Vagina (tissue), 2 donors: ENCODE measurements around the gene CCDC92. TPM values are rescaled to one million over a fixed set of nuclear protein-coding genes. Genes with fewer than 3 reads are reported as not detected.

Source experiments
- DNase-seq, 2 donors: peaks; one replicate each; pipeline ENCODE4 v3.0.0-alpha.2; 2017; ENCODE audit errors: extremely low spot score in 2 of 2
- H3K27ac ChIP-seq: fragments of 200-600 bp; sonication (generic); one replicate; pipeline ENCODE4 v1.5.1; 2019
- H3K27me3 ChIP-seq: fragments of 200-600 bp; sonication (generic); one replicate; pipeline ENCODE4 v1.5.1; 2019
- H3K36me3 ChIP-seq, 2 donors: fragments of 200-600 bp; sonication (generic); one replicate each; pipeline ENCODE4 v1.5.1; 2017 to 2019
- H3K4me1 ChIP-seq: fragments of 200-600 bp; sonication (generic); one replicate; pipeline ENCODE4 v1.5.1; 2019
- H3K4me3 ChIP-seq, 2 donors: fragments of 200-600 bp; sonication (generic); 1 replicate in 1 of 2; 2 replicates in 1 of 2; pipeline ENCODE4 v1.5.1; 2016 to 2019
- H3K9me3 ChIP-seq: fragments of 200-600 bp; sonication (generic); one replicate; pipeline ENCODE4 v1.5.1; 2019
- POLR2A ChIP-seq, 2 donors: fragments of 450-650 bp; IDR thresholded peaks; one replicate each; pipeline ENCODE4 v1.6.1; 2017; ENCODE audit warnings: antibody characterized with exemption in 2 of 2, mild to moderate bottlenecking in 2 of 2, moderate library complexity in 2 of 2
- POLR2AphosphoS5 ChIP-seq, 2 donors: sonication (generic); formaldehyde crosslinking; IDR thresholded peaks; one replicate each; pipeline ENCODE4 v1.9.0; 2017; ENCODE audit warnings: antibody characterized with exemption in 2 of 2, mild to moderate bottlenecking in 2 of 2, low read depth in 1 of 2; ENCODE audit not compliant: insufficient read depth in 1 of 2
- intact Hi-C: fragments of 100-400 bp; cut with DNase I; formaldehyde crosslinking; loops from one replicate; pipeline ENCODE4 v1.15.1; 2023
- total RNA-seq: library from RNA; depleted of rRNA; stranded (reverse); fragments of >200 nt; gene quantifications from one replicate; pipeline ENCODE4 v1.2.3, GENCODE V29; 2016
- TF ChIP-seq, protein P1 (sequence below), 3 experiments: fragments of 450-650 bp in 2 of 3; fragments of 200-600 bp in 1 of 3; sonication (generic) in 1 of 3; IDR thresholded peaks; one replicate each; pipeline ENCODE4 v1.5.1; 2017 to 2019; ENCODE audit warnings: antibody characterized with exemption in 3 of 3, mild to moderate bottlenecking in 2 of 3, moderate library complexity in 2 of 3

Gene CCDC92
- total RNA-seq, 1 donor from 2014 or later: 21.6 TPM

DNA sequence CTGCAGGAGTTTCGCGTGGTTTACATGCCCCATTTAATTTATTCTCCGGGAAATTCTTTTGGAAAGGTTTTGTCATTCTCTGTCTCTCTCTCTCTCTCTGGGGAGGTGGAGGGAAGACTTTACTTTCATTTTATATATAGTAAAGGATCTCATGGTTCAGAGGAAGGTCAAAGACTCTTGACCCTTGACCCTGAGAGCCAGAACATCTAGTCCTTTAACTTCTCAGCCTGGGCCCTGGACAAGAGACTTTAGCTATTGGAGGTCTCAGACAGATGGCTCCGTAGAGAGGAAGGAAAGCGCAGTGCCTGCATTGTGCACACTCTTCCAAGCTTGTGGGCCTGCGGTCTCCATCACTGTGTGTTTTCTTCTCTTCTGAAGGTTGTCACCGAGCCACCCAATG, 43.7 kb downstream of the CCDC92 start:
- DNase-seq: no peak

DNA sequence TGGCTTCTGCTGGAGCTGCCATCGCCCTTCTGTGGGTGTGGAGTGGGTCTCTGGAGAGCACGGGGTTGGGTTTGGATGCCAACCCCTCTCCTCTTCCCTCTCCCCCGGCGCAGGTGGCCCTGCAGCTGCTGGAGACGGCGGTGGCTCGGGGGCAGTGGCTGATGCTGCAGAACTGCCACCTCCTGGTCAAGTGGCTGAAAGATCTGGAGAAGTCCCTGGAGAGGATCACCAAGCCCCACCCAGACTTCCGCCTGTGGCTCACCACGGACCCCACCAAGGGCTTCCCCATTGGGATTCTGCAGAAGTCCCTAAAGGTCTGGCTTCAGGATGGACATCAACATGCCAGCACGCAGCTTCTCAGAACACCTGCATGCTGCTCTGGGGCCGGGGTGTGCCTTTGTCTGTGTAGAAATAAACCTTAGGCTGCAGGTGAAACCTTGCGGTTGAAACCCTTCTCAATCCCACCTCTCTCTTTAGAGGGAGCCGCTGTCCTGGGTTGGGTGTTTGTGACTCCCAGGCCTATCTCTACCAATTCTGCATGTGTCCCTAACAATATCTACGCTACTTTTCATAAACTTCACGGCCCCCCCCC, 44.3 kb downstream of the CCDC92 start:
- no peaks in the 10 kb centered on the region for H3K27me3 ChIP-seq
- H3K27ac ChIP-seq: no peak overlapping the region
- intact Hi-C loops: no loop called here
- H3K4me3 ChIP-seq: no peak overlapping the region
- H3K36me3 ChIP-seq: no peaks in the 10 kb centered on the region
- DNase-seq: no peak
- no peaks in the 10 kb centered on the region for H3K4me1 ChIP-seq
- TF ChIP-seq POLR2A (IDR thresholded peaks at IDR 0.05) (no peak), POLR2AphosphoS5 (IDR thresholded peaks at IDR 0.05; ENCODE audit: insufficient read depth in 1 of 2, low read depth in 1 of 2) (no peak)
- TF ChIP-seq, protein P1, sequence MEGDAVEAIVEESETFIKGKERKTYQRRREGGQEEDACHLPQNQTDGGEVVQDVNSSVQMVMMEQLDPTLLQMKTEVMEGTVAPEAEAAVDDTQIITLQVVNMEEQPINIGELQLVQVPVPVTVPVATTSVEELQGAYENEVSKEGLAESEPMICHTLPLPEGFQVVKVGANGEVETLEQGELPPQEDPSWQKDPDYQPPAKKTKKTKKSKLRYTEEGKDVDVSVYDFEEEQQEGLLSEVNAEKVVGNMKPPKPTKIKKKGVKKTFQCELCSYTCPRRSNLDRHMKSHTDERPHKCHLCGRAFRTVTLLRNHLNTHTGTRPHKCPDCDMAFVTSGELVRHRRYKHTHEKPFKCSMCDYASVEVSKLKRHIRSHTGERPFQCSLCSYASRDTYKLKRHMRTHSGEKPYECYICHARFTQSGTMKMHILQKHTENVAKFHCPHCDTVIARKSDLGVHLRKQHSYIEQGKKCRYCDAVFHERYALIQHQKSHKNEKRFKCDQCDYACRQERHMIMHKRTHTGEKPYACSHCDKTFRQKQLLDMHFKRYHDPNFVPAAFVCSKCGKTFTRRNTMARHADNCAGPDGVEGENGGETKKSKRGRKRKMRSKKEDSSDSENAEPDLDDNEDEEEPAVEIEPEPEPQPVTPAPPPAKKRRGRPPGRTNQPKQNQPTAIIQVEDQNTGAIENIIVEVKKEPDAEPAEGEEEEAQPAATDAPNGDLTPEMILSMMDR (IDR thresholded peaks at IDR 0.05): no peak
- H3K9me3 ChIP-seq: no peaks in the 10 kb centered on the region

More for the DNA sequence above, 43.7 kb downstream of the CCDC92 start:
- H3K9me3 ChIP-seq: no peaks in the 10 kb centered on the region
- no peaks in the 10 kb centered on the region for H3K4me1 ChIP-seq
- TF ChIP-seq POLR2AphosphoS5 (IDR thresholded peaks at IDR 0.05; ENCODE audit: insufficient read depth in 1 of 2, low read depth in 1 of 2): no peak
- TF ChIP-seq, protein P1 (IDR thresholded peaks at IDR 0.05): no peak
- TF ChIP-seq POLR2A (IDR thresholded peaks at IDR 0.05): no peak
- intact Hi-C loops: no loop called here
- H3K36me3 ChIP-seq: no peaks in the 10 kb centered on the region
- H3K27me3 ChIP-seq: no peaks in the 10 kb centered on the region
- H3K27ac ChIP-seq: no peak overlapping the region
- H3K4me3 ChIP-seq: no peak overlapping the region

DNA sequence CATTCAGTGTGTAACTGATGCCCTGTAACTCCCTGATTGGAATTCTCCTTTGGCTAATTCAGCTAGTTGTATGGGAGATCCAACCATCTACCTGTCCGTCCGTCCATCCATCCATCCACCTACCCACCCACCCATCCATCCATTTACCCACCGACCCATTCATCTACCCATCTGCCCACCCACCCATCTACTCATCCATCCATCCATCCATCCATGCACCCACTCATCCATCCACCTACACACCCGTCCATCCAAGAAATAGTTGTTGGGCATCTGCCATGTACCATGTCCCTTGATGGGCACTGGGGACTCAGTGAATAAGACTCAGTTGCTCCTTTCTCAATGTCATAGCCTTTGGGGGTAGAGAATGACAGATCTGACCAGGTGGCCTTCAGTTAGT, 48.1 kb downstream of the CCDC92 start:
- Histone ChIP-seq H3K27me3 (no peaks in the 10 kb centered on the region), H3K36me3 (no peaks in the 10 kb centered on the region), H3K27ac (no peak overlapping the region), H3K4me3 (no peak overlapping the region), H3K4me1 (no peaks in the 10 kb centered on the region), H3K9me3 (no peaks in the 10 kb centered on the region)
- TF ChIP-seq, protein P1 (IDR thresholded peaks at IDR 0.05): no peak
- TF ChIP-seq POLR2AphosphoS5 (IDR thresholded peaks at IDR 0.05; ENCODE audit: insufficient read depth in 1 of 2, low read depth in 1 of 2): no peak
- TF ChIP-seq POLR2A (IDR thresholded peaks at IDR 0.05): no peak
- no peak for DNase-seq
- intact Hi-C loops: no loop called here

DNA sequence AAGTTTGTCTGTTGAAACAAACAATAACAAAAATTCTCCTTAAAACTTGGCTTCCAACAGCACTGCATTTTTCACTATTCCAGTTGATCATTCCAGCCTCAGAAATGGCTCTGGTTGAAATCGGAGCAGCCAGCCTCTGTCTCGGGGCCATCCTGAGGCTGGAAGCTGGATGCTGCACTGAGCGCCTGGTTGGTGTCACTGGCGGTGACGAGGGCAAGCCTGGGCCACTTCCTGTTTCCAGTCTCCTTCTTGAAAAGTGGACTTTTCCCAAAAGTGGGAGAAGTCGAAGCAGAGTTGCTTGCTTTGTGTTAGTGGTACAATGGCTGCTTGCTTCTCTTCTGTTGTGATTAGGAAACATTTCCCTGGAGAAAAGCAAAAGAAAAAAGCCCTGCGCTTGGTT, 48.7 kb downstream of the CCDC92 start:
- DNase-seq: no peak
- no peaks in the 10 kb centered on the region for H3K9me3 ChIP-seq
- no peaks in the 10 kb centered on the region for H3K36me3 ChIP-seq
- TF ChIP-seq, protein P1 (IDR thresholded peaks at IDR 0.05): no peak
- no peak for TF ChIP-seq POLR2A (IDR thresholded peaks at IDR 0.05)
- H3K4me3 ChIP-seq: no peak overlapping the region
- no peak overlapping the region for H3K27ac ChIP-seq
- intact Hi-C loops: no loop called here
- H3K27me3 ChIP-seq: no peaks in the 10 kb centered on the region
- H3K4me1 ChIP-seq: no peaks in the 10 kb centered on the region

DNA sequence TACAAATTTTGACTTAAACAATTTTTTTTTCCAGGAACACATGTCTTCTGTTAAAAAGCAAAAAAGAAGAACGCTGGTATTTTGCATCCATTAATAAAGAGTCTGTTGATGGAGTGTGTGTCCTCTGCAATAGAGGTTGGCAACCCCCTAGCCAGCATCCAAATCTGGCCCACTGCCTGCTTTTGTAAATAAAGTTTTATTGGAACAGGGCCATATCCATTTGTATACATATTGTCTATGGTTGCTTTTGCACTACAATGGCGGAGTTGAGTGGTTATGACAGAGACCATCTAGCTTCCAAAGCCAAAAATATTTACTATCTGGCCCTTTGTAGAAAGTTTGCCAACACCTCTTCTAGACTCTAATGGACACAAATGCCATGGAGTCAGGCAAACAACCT, 49.6 kb downstream of the CCDC92 start:
- no peak for DNase-seq
- Histone ChIP-seq H3K27me3 (no peaks in the 10 kb centered on the region), H3K36me3 (no peaks in the 10 kb centered on the region), H3K9me3 (no peaks in the 10 kb centered on the region), H3K4me1 (no peaks in the 10 kb centered on the region), H3K27ac (no peak overlapping the region), H3K4me3 (no peak overlapping the region)
- TF ChIP-seq POLR2A (IDR thresholded peaks at IDR 0.05): no peak
- no peak for TF ChIP-seq POLR2AphosphoS5 (IDR thresholded peaks at IDR 0.05; ENCODE audit: insufficient read depth in 1 of 2, low read depth in 1 of 2)
- TF ChIP-seq, protein P1 (IDR thresholded peaks at IDR 0.05): no peak
- intact Hi-C loops: no loop called here
